Type B pancreatic cell (in vitro differentiated cells): ENCODE results near the gene CELF4. TPM values are rescaled to one million over a fixed set of nuclear protein-coding genes. Genes with fewer than 3 reads are reported as not detected.

Source experiments
- DNase-seq: peaks from one replicate; pipeline ENCODE4 v3.0.0; 2021; ENCODE audit warnings: mixed read lengths; ENCODE audit not compliant: unreplicated experiment; ENCODE audit errors: extremely low spot score
- H3K27ac Mint-ChIP-seq: 2 replicates; pipeline ENCODE4 v1.8.0; 2021; ENCODE audit warnings: mild to moderate bottlenecking, mixed read lengths
- H3K27me3 Mint-ChIP-seq: 2 replicates; pipeline ENCODE4 v1.8.0; 2021; ENCODE audit warnings: mixed read lengths
- H3K36me3 Mint-ChIP-seq: 2 replicates; pipeline ENCODE4 v1.8.0; 2021; ENCODE audit warnings: mixed read lengths
- H3K4me1 Mint-ChIP-seq: one replicate; pipeline ENCODE4 v1.8.0; 2021; ENCODE audit warnings: mixed read lengths; ENCODE audit not compliant: unreplicated experiment
- H3K4me3 Mint-ChIP-seq: 2 replicates; pipeline ENCODE4 v1.8.0; 2021; ENCODE audit warnings: mild to moderate bottlenecking, mixed read lengths
- H3K9me3 Mint-ChIP-seq: 2 replicates; pipeline ENCODE4 v1.8.0; 2021; ENCODE audit warnings: mixed read lengths
- CTCF ChIP-seq: fragments of 200-600 bp; sonication (generic); conservative IDR thresholded peaks from 2 replicates; pipeline ENCODE4 v1.5.0; 2021; ENCODE audit warnings: antibody characterized with exemption, mild to moderate bottlenecking
- total RNA-seq: library from RNA; stranded (reverse); gene quantifications from 2 replicates; pipeline ENCODE4 v1.2.1, GENCODE V29; 2021; ENCODE audit warnings: low replicate concordance

Gene CELF4
- total RNA-seq, 1 donor from 2014 or later: 9.2 TPM

DNA sequence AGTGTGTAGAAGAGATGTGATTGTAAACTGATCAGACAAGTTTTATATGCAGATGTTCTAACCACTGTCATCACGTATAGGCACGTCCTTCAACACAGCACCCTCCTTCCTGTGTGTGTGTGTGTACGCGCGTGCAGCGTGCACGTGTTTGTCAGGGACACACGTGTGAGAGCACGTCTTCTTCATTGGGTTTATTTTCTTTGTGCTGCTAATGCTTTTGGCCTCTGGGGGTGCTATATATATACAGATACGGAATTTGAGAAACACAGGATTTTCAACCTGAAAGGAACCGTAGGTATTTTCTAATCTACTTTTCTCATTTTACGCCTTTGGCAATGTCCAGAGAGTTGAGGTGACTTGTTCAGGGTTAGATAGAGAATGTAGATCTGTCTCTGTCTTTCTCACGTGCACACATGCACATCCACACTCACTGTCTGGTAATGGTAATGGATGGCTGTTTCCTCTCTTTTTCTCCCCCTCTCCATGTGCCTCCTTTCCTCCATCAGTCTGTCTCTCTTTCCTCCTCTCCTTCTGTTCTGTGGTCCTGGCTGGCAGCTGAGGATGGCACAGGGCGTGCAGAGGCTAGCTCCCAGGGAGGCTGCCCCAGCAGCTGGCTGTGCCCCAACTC, 13.4 kb upstream of the CELF4 start:
- H3K4me3 Mint-ChIP-seq: no peak overlapping the region
- peaks cover 57% of the 10 kb centered on the region for H3K27me3 Mint-ChIP-seq
- DNase-seq: no peak
- peaks cover 16% of the 10 kb centered on the region for H3K4me1 Mint-ChIP-seq
- H3K36me3 Mint-ChIP-seq: no peaks in the 10 kb centered on the region
- no peak overlapping the region for H3K27ac Mint-ChIP-seq
- TF ChIP-seq CTCF: peak; percentile 78
- no peaks in the 10 kb centered on the region for H3K9me3 Mint-ChIP-seq

DNA sequence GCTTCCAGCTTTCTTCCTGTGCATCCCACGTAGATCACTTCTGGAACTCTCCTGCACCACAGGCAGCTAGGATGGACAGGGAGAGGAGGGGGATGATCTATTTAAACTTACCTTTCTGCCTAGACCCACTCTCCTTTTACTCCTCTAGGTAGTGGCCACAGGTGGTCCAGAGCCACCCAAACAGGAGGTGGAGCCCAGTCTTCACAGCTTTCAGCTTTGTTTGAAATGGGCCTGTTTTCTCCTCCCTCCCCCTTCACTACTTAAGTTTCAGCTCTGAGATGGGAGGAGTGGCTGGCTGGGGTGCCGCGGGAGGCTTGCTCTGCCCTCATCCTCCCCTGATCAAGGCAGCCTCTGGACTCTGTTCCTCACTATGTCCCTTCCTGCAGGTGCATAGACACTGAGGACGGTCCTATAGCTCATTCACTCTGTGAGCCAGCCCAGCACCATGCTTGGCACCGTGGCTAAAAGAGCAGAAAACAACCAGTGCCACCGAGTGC, 12.6 kb upstream of the CELF4 start:
- DNase-seq: no peak
- TF ChIP-seq CTCF: no peak
- Mint-ChIP-seq H3K27ac (no peak overlapping the region), H3K36me3 (no peaks in the 10 kb centered on the region), H3K4me3 (no peak overlapping the region), H3K4me1 (peaks cover 16% of the 10 kb centered on the region), H3K9me3 (no peaks in the 10 kb centered on the region), H3K27me3 (peaks cover 53% of the 10 kb centered on the region)

DNA sequence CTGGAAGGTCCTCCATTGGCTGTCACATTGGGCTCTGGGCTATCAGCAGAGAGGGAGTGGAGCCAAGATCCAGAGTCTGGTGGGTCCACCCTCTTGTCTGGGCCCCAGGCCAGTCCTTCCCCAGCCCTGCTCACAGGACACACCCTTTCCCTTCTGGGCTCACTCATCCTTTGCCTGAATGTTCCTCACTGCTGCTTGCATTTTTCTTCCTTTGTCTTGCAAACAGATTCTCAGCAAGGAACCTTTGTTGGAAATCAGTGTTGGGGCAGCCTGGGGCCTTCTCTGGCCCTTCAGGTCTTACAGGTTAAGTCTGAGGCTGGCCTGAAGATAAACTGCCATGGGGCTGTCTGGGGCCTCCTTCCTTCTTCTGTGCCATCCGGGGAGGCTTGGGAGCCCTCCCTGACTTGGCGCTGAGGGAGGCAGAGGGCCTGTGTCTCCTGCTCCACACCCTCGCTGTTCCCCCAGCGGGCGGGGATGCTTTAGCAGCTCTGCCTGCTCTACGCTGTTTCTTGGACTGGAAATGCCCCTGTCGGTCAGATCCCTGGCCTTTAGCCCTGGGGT, 11.5 kb upstream of the CELF4 start:
- Mint-ChIP-seq H3K27ac (no peak overlapping the region), H3K36me3 (no peaks in the 10 kb centered on the region), H3K4me3 (no peak overlapping the region), H3K27me3 (peaks cover 55% of the 10 kb centered on the region), H3K4me1 (peaks cover 16% of the 10 kb centered on the region), H3K9me3 (no peaks in the 10 kb centered on the region)
- no peak for DNase-seq
- no peak for TF ChIP-seq CTCF

GRCh38 chr18:37575646-37576045, 10.0 kb upstream of the CELF4 start:
- Mint-ChIP-seq H3K36me3 (no peaks in the 10 kb centered on the region), H3K4me3 (no peak overlapping the region), H3K9me3 (no peaks in the 10 kb centered on the region), H3K27ac (no peak overlapping the region), H3K27me3 (peaks cover 62% of the 10 kb centered on the region), H3K4me1 (peaks cover 16% of the 10 kb centered on the region)
- no peak for DNase-seq
- TF ChIP-seq CTCF: no peak

DNA sequence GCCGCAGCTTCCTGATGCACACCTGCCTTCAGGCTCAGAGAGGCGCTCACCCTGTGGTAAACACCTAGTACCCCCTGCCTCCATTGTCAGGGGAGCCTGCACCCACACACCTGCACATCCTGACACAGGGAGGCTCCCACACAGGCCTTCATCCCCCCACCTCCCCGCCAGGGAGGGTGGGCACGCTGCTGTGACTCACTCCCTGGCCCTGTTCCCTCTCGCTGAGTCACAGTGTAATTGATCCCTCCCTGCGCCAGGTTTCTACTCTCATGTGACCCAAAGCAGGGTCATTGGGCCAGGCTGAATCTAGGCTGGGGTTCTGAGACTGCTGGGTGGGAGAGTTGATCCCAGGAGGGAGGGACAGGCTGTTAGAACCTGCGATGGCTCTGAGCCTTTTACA, 8.5 kb upstream of the CELF4 start:
- Mint-ChIP-seq H3K27ac (no peak overlapping the region), H3K27me3 (peaks cover 70% of the 10 kb centered on the region), H3K4me3 (no peak overlapping the region), H3K36me3 (no peaks in the 10 kb centered on the region), H3K4me1 (peaks cover 16% of the 10 kb centered on the region), H3K9me3 (no peaks in the 10 kb centered on the region)
- no peak for DNase-seq
- TF ChIP-seq CTCF: no peak
